Measurements from ENCODE around the gene PPM1N.
"Not testable (repeated sequence)": the region's sequence is repeated elsewhere in the genome, so short reads cannot be mapped to it uniquely, and the experiment has no call there.

The PPM1N gene

DNA sequence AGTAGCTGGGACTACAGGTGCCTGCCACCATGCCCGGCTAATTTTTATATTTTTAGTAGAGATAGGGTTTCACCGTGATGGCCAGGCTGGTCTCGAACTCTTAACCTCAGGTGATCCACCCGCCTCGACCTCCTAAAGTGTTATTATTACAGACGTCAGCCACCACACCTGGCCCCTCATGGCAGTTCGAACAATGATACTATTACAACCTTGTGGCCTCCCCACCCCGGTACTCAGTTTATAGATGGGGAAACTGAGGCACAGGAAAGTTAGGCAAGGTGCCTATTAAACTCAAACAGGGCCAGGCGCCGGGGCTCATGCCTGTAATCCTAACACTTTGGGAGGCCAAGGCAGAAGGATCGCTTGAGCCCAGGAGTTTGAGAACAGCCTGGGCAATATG lies 12.1 kb downstream of the PPM1N start:
- not testable (repeated sequence) for DNase-seq (ENCODE audit: low spot score)

DNA sequence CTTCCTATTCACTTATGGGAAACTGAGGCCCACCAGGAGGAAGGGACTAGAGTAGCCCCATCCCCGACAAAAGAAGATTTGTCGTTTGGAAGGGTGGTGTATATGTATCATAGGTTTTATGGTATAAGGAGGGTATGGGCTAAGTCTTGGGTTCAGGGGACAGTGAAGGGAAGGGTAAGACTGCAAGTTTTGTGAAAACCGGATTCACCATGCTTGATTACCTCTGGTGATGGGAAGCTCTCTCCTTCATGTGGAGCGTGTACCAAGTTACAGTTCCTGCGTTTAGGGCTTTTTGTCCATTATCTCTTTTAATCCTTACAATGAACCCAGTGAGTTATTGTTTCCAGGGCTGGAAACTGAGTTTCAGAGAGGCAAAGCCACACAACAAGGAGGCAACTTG lies 12.8 kb downstream of the PPM1N start:
- no peak for DNase-seq (ENCODE audit: low spot score)

DNA sequence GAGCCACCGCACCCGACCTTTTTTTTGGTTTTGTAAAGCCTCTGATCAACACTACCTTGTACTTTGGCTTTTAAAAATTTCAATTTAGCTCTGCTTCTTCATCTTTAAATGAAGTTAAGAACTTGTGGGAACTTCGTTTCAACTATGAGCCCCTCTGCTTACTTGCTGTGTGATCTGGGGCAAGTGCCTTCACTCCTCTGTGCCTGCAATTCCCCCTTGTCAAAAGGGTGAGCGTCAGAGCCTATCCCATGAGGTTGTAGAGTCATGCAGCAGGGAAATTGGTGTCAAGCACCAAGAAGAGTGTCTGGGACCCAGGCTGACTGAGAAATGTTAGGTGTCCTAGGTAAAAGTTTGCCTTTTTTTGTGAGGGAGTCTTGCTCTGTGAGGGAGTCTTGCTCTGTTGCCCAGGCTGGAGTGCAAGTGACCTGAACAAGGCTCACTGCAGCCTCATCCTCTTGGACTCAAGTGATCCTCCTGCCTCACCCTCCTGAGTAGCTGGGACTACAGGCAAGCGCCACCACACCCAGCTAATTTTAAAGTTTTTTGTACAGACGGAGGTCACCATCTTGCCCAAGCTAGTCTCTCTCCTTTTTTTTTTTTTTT lies 14.7 kb downstream of the PPM1N start:
- DNase-seq (ENCODE audit: low spot score), result no peak

DNA sequence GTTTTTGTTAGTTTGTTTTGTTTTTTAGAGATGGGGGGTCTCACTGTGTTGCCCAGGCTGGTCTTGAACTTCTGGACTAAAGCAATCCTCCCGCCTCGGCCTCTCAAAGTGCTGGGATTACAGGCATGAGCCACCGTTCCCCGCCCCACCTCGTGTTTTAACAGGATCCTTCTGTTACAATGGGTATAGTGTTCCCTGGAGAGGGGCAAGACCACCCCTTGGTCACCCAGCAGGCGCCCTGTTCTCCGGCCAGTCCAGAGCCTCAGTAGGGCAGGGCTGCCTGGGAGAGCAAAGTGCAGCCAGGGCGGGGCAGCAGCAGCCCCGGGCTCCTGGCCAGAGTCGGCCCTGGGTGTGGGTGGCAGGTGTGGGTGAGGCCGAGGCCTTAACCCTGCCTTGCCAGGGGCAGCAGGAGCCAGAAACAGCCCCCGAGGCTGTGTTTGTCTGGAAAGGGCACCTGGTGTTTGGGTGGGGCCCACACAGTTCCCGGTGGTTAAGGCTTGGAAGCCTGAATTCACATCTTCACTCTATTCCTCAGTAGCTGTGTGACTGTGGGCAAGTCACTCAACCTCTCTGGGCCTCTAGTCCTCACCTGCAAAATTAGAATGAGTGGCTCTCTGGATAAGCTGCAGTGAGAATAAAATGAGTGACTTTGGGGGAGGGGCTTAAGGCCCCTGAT lies 16.3 kb downstream of the PPM1N start:
- no peak for DNase-seq (ENCODE audit: low spot score)

DNA sequence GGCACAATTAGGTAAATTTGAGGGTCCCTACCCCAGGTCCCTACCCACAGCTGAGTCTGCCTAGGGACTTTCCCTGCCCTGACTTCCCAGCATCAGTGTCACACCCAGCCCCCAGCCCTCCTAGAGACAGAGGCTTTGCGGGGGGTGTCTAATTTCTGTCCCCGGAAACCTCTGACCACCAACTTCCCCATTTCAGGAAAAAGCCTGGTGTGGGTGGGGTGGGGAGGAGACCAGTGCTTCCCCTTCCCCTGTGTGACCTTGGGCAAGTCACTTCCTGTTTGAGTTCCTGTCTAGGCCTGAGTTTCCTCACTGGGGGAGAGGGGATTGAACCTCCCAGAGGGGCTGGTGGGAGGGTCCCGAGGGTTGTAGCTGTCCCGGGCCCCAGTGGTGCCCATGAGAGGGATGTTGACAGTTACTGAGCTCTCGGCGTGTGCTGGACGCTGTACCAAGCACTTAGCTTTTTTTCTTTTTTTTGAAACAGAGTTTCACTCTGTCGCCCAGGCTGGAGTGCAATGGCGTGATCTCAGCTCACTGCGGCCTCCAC lies 16.9 kb downstream of the PPM1N start:
- DNase-seq (ENCODE audit: low spot score), result no peak

DNA sequence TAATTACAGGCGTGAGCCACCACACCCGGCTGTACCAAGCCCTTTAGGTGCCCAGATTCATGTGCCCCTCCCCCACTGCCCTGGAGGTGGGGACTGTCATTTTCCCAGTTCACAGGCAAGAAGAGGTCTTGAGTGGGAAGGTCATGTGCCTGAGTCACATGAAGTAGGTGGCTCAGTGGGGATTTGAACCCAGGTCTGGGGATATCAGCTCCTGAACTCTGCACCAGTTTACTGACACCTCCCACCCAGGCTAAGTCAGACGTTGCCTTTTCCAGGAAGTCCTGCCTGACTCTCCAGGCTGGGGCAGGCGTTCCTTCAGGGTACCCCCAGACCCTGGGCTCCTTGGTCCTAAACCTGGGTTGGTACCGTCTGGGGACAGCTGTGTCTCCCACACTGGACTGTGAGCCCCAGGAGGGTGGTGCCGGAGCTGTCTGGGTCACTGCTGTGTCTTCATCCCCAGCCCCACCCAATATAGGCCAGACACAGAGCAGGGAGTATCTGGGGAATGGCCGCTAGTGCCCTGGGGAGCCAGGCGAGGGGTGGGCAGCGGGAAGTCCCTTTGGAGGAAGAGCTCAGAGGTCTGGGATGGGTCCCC lies 17.7 kb downstream of the PPM1N start:
- DNase-seq (ENCODE audit: low spot score), result no peak

DNA sequence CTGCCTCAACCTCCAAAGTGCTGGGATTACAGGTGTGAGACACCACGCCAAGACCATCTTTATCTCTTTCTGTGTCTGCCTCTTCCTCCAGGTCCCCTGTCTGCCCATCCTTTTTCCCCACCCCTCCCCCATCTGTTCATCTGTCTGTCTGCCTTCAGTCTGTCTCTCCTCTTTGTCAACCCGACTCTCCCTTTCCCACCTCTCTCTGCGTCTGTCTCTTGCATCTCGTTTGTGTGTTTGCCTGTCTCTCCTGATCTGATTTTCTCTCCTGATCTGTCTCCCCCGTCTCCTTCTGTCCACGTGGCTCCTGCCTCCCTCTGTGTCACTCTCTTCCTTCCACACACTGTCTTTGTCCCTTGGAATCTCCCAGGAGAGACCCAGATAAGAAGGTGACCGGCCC lies 19.0 kb downstream of the PPM1N start:
- DNase-seq (ENCODE audit: low spot score), result no peak

DNA sequence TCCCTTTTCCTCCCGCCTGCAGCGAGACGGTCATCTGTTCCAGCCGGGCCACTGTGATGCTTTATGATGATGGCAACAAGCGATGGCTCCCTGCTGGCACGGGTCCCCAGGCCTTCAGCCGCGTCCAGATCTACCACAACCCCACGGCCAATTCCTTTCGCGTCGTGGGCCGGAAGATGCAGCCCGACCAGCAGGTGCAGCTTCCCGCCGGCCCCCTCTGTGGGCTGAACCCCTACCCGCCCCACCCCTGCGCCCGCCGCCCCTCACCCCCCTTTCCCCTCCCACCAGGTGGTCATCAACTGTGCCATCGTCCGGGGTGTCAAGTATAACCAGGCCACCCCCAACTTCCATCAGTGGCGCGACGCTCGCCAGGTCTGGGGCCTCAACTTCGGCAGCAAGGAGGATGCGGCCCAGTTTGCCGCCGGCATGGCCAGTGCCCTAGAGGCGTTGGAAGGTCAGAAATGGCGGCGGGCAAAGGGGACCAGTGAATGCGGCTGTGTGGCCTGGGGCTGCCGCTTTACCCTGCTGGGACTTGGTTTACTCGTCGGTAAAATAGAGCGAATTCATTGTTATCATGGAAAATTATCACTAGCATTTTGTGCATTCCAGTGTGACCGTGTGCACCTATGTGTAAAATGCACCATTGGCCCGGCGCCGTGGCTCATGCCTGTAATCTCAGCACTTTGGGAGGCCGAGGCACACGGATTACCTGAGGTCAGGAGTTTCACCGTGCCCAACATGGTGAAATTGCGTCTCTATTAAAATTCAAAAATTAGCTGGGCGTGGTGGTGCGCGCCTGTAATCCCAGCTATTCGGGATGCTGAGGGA lies 19.6 kb downstream of the PPM1N start:
- DNase-seq (ENCODE audit: low spot score), result no peak

DNA sequence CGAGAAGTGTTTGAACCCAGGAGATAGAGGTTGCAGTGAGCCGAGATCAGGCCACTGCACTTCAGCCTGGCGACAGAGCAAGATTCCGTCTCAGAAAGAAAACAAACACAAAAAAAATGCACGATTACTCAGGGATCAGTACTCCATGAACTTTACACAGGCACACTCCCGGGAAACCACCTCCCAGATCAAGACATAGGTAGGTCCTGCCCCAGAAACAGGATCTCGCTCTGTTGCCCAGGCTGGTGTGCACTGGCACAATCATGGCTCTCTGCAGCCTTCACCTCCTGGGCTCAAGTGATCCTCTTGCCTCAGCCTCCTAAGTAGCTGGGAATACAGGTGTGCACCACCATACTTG lies 20.2 kb downstream of the PPM1N start:
- no peak for DNase-seq (ENCODE audit: low spot score)

DNA sequence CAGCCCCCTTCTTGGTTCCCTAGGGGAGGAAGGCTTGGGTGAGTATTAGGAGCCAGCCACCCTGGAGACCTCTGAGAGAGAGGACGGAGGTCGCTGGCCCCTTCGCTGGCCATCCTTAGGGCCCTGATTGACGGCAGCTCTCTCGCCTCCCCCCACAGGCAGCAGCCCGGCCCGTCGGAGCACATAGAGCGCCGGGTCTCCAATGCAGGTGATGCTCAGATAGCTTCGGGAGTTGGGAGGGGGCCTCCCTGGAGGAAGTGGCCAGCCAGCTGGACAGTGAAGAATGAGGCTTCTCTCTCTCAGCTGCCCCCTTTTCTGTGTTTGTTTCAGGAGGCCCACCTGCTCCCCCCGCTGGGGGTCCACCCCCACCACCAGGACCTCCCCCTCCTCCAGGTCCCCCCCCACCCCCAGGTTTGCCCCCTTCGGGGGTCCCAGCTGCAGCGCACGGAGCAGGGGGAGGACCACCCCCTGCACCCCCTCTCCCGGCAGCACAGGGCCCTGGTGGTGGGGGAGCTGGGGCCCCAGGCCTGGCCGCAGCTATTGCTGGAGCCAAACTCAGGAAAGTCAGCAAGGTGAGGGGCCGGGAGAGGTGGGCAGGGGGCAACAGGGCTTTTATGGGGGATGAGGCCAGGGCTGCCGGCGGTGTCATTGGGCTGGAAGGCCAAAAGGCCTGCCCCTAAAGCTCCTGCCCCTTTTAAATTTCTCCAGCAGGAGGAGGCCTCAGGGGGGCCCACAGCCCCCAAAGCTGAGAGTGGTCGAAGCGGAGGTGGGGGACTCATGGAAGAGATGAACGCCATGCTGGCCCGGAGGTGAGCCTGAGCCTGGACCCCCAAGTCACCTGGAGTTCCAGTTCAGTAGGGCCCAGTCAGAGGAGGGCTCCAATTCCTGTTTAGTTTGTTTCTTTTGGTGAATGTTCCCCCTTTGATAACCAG lies 24.0 kb downstream of the PPM1N start:
- DNase-seq (ENCODE audit: low spot score), result no peak

DNA sequence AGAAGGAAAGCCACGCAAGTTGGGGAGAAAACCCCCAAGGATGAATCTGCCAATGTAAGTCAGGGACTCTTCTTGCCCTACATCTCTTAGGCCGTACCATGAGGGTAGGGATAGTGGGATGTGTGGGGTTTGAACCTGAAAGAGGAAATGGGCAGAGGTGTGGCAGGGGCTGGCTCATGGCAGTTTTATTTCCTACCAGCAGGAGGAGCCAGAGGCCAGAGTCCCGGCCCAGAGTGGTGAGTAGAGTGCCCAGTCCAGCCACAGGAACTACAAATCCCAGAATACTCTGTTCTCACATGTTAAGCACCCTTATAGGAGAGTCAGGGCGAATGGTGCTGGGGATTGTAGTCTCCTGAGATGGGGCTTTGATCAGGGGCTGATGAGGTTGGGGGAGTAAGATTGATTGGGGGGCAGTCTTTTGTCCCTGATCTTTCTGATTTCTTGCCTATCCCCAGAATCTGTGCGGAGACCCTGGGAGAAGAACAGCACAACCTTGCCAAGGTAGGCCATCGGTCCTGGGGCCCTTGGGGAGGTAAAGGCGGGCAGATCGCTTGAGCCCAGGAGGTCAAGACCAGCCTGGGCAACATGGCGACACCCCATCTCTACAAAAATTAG lies 25.5 kb downstream of the PPM1N start:
- DNase-seq (ENCODE audit: low spot score), result peak; percentile 91

DNA sequence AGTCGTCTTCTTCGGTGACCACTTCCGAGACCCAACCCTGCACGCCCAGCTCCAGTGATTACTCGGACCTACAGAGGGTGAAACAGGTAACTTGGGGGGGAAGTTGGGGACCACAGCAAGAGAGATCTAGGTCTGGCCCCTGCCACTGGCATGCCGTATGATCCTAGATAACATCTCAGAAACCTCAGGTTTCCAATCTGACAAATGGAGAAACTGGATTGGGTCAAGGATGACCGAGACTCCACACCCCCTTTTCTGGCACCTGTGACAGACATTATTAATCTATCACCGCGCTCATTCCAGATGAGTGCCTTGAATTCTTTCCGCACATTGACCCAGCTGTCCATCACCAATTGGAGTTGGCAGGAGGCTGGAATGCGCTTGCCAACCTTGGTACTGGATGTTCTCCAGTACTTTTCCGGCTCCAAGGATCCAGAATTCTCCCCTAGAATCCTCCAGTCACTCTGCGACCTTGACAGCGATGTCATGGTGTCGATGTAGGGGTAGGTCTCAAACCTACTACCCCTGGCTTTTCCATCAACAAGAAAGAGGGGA lies 26.4 kb downstream of the PPM1N start:
- DNase-seq (ENCODE audit: low spot score), result no peak

DNA sequence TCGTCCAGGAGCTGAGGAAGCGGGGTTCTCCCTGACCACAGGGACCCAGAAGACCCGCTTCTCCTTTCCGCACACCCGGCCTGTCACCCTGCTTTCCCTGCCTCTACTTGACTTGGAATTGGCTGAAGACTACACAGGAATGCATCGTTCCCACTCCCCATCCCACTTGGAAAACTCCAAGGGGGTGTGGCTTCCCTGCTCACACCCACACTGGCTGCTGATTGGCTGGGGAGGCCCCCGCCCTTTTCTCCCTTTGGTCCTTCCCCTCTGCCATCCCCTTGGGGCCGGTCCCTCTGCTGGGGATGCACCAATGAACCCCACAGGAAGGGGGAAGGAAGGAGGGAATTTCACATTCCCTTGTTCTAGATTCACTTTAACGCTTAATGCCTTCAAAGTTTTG lies 27.9 kb downstream of the PPM1N start:
- peak; percentile 83 for DNase-seq (ENCODE audit: low spot score)

DNA sequence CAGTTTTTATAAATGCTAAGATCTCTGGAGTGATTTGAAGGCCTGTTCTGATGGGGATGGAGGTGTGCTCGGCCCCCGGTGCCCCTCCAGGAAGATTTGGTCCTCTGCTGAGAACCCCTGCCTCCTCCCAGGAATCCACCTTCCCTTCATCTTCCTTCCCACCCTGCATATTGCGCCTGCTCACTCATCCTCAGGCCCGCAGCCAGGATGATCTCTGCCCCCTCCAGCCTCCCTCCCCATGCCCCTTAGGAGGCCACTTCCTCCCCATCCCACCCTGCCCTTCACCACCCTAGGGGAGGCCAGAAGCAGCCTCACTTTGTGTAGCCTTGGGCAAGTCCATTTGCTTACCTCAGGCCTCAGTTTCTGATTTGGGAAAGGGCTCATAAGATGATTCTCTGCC lies 28.7 kb downstream of the PPM1N start:
- DNase-seq (ENCODE audit: low spot score), result no peak

DNA sequence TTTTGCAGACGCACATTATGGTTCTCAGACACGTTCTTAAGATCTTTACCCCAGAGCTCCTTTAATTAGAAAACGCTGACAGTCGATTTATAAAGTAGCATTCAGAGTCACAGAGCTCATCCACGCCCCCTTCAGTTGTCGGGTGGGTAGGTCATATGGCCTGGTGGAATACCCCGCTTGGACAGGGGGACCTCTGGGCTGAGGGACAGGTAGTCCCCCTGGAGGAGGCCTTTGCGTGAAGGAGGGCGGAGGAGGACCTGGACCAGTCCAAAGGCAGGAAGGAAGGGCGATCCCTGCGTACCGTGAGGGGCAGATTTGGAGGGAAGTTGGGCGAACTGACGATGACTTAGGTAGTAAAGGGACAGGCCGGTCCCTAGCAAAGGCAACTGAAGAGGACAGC lies 29.5 kb downstream of the PPM1N start:
- DNase-seq (ENCODE audit: low spot score), result no peak

DNA sequence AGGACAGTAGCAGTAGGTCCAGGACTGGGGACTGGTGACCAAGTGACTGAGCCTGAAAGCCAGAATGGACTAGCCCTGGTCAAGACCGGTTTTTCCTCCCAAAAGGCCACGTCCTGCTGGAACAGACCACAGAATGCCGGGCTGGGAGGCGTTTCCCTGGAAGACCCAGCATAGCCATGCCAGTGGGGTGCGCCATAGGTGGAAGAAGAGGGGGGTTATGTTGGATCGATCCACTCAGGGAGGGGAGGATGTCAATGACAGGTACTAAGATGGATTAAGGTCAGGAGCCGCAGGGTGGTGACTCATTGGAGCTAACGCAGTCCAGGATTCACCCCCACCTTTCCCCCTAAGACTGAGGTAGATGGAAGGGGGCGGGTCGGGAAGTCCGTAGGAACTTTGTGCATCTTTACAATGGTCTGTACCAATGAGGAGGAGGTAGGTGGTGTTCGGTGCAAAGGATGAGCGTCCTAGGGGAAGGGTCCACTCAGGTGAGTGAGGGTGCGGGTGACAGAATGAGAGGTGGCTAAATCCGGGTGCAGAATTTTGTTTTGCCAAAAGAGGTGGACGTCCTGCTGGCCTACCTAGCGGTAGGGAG lies 30.0 kb downstream of the PPM1N start:
- no peak for DNase-seq (ENCODE audit: low spot score)

DNA sequence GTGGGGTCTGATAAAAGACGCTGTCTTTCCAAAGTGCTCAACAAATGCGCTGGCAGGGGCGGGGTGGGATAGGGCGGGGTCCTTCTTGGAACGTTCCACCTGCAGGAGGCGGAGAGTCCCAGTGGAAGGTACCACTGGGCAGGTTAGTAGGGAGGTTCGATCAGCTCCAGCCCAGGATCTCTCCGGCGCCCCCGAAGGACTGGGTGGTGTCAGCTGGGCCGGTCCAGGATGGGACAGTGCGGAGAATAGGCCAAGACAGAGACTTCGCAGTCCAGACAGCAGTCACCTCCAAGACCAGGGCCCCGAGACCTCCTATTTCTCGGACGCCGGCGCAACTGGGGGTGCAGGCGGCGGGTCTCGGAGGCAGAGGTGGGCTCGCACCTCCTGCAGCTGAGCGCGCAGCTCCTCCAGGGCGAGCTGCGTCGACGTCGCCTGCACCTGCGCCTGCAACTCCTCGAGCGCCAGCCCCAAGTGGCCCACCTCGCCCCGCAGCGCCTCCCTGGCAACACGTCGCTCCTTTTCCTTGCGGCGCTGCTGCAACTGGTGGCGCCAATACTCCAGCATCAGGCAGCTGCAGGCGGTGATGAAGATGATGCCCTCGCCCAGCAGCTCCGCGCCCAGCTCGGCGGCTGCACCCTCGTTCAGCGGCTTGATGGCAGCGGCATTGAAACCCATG lies 30.6 kb downstream of the PPM1N start:
- DNase-seq (ENCODE audit: low spot score), result peak; percentile 31

DNA sequence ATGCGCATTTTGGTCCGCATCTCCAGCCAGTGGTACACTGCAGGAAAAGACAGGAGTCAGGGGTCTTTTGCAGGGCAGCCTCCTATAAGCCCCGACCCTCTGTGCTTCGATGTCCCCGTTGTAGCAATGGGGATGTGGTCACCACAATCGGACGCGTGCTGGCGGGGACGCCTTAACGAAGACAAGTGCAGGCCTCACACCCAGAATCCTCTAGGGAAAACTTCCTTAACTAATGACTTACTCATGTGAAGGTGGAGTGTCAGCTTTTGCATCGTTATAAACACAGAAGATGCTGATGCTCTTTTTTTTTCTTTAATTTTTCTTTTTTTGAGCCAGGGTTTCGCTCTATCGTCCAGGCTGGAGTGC lies 31.2 kb downstream of the PPM1N start:
- no peak for DNase-seq (ENCODE audit: low spot score)

DNA sequence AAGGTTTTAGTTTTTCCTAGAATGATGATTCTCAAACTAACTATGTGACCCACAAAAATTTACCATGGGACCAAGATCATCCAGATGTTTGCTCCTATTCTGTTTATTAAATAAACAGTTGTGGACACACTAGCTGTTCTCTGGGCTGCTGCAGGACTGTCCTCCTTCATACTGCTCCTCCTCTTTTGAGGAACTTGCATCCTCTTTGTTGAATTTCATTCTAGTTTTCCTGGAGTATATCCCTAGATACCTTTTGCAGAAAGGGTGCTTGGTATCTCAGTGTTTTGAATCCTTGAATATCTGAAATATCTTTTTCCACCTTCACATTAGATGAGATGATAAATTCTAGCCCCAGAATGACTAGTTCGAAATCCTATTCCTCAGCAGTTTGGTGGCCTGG lies 33.1 kb downstream of the PPM1N start:
- no peak for DNase-seq (ENCODE audit: low spot score)

DNA sequence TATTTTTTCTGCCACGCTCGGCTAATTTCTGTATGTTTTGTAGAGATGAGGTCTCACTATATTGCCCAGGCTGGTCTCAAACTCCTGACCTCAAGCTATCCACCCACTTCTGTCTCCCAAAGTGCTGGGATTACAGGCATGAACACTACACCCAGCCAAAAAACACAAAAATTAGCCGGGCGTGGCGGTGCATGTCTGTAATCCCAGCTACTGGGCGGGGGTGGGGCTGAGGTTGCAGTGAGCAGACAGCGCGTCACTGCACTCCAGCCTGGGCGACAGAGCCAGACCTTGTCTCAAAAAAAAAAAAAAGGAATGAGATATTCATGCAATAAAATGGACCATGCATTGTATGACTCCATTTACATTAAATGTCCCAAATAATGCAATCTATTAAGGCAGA lies 41.2 kb downstream of the PPM1N start:
- no peak for DNase-seq (ENCODE audit: low spot score)

Data from GM03348 (cell line).